Ascending aorta (tissue), 2 donors: Measurements from ENCODE around the gene PRPH. TPM values are rescaled to one million over a fixed set of nuclear protein-coding genes. Genes with fewer than 3 reads are reported as not detected.

Experiments
- DNase-seq, 2 donors: peaks; one replicate each; pipeline ENCODE4 v3.0.0-alpha.2; 2019; ENCODE audit warnings: low spot score in 2 of 2
- H3K27ac ChIP-seq, 2 donors: fragments of 200-600 bp; sonication (generic); one replicate each; pipeline ENCODE4 v1.5.1; 2016 to 2017; ENCODE audit warnings: mild to moderate bottlenecking in 1 of 2
- H3K27me3 ChIP-seq: fragments of 200-600 bp; sonication (generic); one replicate; pipeline ENCODE4 v1.5.1; 2017
- H3K36me3 ChIP-seq, 2 donors: fragments of 200-600 bp; sonication (generic); one replicate each; pipeline ENCODE4 v1.5.1; 2016
- H3K4me1 ChIP-seq, 2 donors: fragments of 200-600 bp; sonication (generic); one replicate each; pipeline ENCODE4 v1.5.1; 2016 to 2017; ENCODE audit warnings: mild to moderate bottlenecking in 1 of 2
- H3K4me3 ChIP-seq, 2 donors: fragments of 200-600 bp; sonication (generic); one replicate each; pipeline ENCODE4 v1.5.1; 2016 to 2017; ENCODE audit warnings: mild to moderate bottlenecking in 1 of 2
- H3K9me3 ChIP-seq, 2 donors: fragments of 200-600 bp; sonication (generic); one replicate each; pipeline ENCODE4 v1.5.1; 2016
- CTCF ChIP-seq, 3 experiments: fragments of 200-600 bp in 2 of 3; fragments of 450-650 bp in 1 of 3; sonication (generic) in 2 of 3; IDR thresholded peaks; one replicate each; pipeline ENCODE4 v1.5.1; 2016 to 2019; ENCODE audit warnings: antibody characterized with exemption in 3 of 3, mild to moderate bottlenecking in 1 of 3, moderate library complexity in 1 of 3
- intact Hi-C: fragments of 100-400 bp; cut with DNase I; formaldehyde crosslinking; loops from one replicate; pipeline ENCODE4 v1.15.1; 2023
- total RNA-seq: library from RNA; depleted of rRNA; stranded (reverse); fragments of >200 nt; gene quantifications from one replicate; pipeline ENCODE4 v1.1.0, GENCODE V29; 2016

PRPH gene
- total RNA-seq, 1 donor from 2014 or later = not detected

DNA sequence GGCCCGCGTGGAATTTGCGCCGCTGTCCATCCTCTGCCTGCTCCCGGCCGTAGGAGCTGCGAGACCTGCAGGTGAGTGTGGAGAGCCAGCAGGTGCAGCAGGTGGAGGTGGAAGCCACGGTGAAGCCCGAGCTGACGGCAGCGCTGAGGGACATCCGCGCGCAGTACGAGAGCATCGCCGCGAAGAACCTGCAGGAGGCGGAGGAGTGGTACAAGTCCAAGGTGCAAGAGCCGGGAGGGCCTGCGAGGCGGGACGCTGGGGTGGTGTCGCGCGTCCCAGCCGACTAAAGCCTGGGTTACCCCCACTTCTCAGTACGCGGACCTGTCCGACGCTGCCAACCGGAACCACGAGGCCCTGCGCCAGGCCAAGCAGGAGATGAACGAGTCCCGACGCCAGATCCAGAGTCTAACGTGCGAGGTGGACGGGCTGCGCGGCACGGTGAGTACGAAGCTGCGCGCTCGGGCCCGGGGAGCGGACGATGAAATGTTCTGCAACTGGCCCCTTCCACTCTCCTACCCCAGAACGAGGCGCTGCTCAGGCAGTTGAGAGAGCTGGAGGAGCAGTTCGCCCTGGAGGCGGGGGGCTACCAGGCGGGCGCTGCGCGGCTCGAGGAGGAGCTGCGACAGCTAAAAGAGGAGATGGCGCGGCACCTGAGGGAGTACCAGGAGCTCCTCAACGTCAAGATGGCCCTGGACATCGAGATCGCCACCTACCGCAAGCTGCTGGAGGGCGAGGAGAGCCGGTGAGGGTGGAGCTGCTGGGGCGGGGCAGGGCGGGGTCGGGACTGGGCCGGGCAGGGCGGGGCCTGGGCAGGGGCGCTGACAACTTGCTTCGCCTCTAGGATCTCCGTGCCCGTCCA, 2.1 kb downstream of the PRPH start:
- Histone ChIP-seq H3K4me1 (peaks cover 6 to 21% of the 10 kb centered on the region in 2 donors), H3K27me3 (peaks cover 23% of the 10 kb centered on the region), H3K9me3 (no peaks in the 10 kb centered on the region), H3K4me3 (peak overlapping the region; percentile 37 to 44), H3K36me3 (no peaks in the 10 kb centered on the region), H3K27ac (no peak overlapping the region)
- intact Hi-C loops = no loop called here
- DNase-seq = no peak
- TF ChIP-seq CTCF (IDR thresholded peaks at IDR 0.05) = peak in 1 of 3 experiments; percentile 0

GRCh38 chr12:49297695-49298060, 2.7 kb downstream of the PRPH start:
- no peaks in the 10 kb centered on the region for H3K36me3 ChIP-seq
- no peaks in the 10 kb centered on the region for H3K9me3 ChIP-seq
- peaks cover 23% of the 10 kb centered on the region for H3K27me3 ChIP-seq
- H3K4me1 ChIP-seq = peaks cover 2 to 20% of the 10 kb centered on the region in 2 donors
- intact Hi-C loops = no loop called here
- TF ChIP-seq CTCF (IDR thresholded peaks at IDR 0.05) = no peak
- no peak overlapping the region for H3K27ac ChIP-seq
- H3K4me3 ChIP-seq = peak overlapping the region in 1 of 2 donors; percentile 44
- DNase-seq = no peak

DNA sequence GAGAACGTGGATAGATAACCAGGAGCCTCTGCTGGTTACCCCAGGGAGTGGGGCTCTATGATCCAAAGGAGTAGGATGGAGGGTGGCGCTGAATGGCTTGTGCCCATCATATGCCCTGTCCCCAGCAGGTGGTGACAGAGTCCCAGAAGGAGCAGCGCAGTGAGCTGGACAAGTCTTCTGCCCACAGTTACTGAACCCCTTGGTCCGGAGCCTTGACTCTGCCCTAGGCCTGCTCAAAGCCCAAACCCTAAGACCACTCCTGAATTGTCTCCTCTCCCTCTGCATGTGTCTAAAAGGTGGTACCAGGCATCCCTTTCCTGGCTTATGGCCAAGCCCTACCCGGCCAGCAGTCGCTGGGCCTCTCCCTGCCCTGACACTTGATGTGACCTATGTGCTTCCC, 3.2 kb downstream of the PRPH start:
- no peak for TF ChIP-seq CTCF (IDR thresholded peaks at IDR 0.05)
- Histone ChIP-seq H3K27me3 (peaks cover 23% of the 10 kb centered on the region), H3K4me3 (no peak overlapping the region), H3K27ac (no peak overlapping the region), H3K4me1 (peaks cover 2 to 17% of the 10 kb centered on the region in 2 donors), H3K9me3 (no peaks in the 10 kb centered on the region), H3K36me3 (no peaks in the 10 kb centered on the region)
- intact Hi-C loops = no loop called here
- DNase-seq = no peak

DNA sequence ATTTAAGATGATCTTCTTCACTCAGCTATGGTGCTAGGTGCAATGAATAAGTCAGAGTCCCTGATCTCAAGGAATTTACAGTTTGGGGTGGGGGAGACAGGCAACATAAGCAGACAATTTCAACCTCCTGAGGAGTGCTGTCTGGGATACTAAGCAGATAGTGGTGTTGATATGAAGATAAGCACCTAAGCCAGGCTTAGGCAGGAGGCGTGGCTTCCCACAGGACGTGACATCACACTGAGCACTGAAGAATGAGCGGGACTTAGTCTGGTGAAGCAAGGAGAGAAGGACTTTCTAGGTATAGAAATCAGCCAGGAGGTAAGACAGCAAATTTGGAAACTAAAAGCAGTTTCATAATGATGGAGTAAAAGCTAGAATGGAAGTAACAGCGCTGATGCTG, 6.8 kb downstream of the PRPH start:
- Histone ChIP-seq H3K27ac (no peak overlapping the region), H3K4me1 (peaks cover under 1 to 7% of the 10 kb centered on the region in 2 donors), H3K4me3 (no peak overlapping the region), H3K9me3 (no peaks in the 10 kb centered on the region), H3K36me3 (no peaks in the 10 kb centered on the region), H3K27me3 (peaks cover 13% of the 10 kb centered on the region)
- no peak for DNase-seq
- TF ChIP-seq CTCF (IDR thresholded peaks at IDR 0.05) = no peak
- intact Hi-C loops = no loop called here

- no peaks in the 10 kb centered on the region for H3K27me3 ChIP-seq
- H3K36me3 ChIP-seq = no peaks in the 10 kb centered on the region
- intact Hi-C loops = no loop called here
- H3K4me1 ChIP-seq = no peaks in the 10 kb centered on the region
- no peak for TF ChIP-seq CTCF (IDR thresholded peaks at IDR 0.05)
- DNase-seq = no peak
- no peak overlapping the region for H3K4me3 ChIP-seq
- H3K9me3 ChIP-seq = no peaks in the 10 kb centered on the region
- no peak overlapping the region for H3K27ac ChIP-seq
Observed at GRCh38 chr12:49304161-49304560, 9.2 kb downstream of the PRPH start.
